ENCODE measurements around the gene STT3B. TPM values are rescaled to one million over a fixed set of nuclear protein-coding genes. Genes with fewer than 3 reads are reported as not detected.

The STT3B gene
- total RNA-seq, 2 experiments from 2014 or later, result 111 to 113 TPM

DNA sequence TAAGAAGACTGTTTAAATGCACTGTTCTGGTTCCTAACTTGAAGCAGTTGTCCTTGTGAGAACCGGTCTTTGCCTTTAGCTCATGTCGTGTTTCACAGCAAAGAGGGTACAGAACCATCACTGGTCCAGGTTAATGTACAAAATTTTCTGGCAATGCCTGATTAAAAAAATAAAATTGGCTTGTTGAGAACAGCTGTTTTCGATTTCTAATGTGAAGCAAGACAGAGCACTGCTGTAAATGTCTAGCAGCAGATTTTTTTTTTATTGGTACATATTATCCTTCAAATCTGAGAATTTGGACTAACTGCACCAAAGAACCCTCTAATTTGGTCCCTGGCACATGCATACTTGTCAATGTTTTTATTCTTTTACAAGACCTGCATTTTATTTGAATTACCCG lies 103.3 kb downstream of the STT3B start:
- DNase-seq (no peak), ATAC-seq (ENCODE audit: poor library complexity) (no peak)
- peaks cover 31% of the 10 kb centered on the region for H3K36me3 ChIP-seq (ENCODE audit: insufficient read depth, low read length)
- Mint-ChIP-seq H3K27me3 (no peaks in the 10 kb centered on the region), H3K27ac (peak overlapping the region; percentile 55), H3K36me3 (ENCODE audit: low read depth) (peaks cover 63% of the 10 kb centered on the region), H3K4me1 (ENCODE audit: low read depth) (peaks cover 56% of the 10 kb centered on the region), H3K4me3 (no peak overlapping the region), H3K9me3 (no peaks in the 10 kb centered on the region)
- no peaks in the 10 kb centered on the region for H3K27me3 ChIP-seq (ENCODE audit: control insufficient read depth in 1 of 2, insufficient read depth in 2 of 2, low read length in 2 of 2)
- no peak overlapping the region for H3K4me3 ChIP-seq (ENCODE audit: low read length)
- ChIA-PET CTCF (no interaction called here), POLR2A (interaction anchor here (0.6 to 4.5 kb wide), 4 partner anchors 11 to 409 kb away, joined by 3 to 23 read pairs (median 4); partner anchors contain the start of gene STT3B)
- H3K4me1 ChIP-seq (ENCODE audit: insufficient read depth, low read length), result peaks cover 3% of the 10 kb centered on the region
- no peaks in the 10 kb centered on the region for H3K9me3 ChIP-seq (ENCODE audit: control insufficient read depth in 1 of 2, insufficient read depth in 1 of 2, low read length in 2 of 2)
- peak overlapping the region; percentile 5 to 18 for H3K27ac ChIP-seq (ENCODE audit: low read depth in 1 of 2, low read length in 2 of 2)
- intact Hi-C loops (cut with DNase I, micrococcal nuclease), result no loop called here
- TF ChIP-seq, protein P1, sequence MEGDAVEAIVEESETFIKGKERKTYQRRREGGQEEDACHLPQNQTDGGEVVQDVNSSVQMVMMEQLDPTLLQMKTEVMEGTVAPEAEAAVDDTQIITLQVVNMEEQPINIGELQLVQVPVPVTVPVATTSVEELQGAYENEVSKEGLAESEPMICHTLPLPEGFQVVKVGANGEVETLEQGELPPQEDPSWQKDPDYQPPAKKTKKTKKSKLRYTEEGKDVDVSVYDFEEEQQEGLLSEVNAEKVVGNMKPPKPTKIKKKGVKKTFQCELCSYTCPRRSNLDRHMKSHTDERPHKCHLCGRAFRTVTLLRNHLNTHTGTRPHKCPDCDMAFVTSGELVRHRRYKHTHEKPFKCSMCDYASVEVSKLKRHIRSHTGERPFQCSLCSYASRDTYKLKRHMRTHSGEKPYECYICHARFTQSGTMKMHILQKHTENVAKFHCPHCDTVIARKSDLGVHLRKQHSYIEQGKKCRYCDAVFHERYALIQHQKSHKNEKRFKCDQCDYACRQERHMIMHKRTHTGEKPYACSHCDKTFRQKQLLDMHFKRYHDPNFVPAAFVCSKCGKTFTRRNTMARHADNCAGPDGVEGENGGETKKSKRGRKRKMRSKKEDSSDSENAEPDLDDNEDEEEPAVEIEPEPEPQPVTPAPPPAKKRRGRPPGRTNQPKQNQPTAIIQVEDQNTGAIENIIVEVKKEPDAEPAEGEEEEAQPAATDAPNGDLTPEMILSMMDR (IDR thresholded peaks at IDR 0.05), result no peak

DNA sequence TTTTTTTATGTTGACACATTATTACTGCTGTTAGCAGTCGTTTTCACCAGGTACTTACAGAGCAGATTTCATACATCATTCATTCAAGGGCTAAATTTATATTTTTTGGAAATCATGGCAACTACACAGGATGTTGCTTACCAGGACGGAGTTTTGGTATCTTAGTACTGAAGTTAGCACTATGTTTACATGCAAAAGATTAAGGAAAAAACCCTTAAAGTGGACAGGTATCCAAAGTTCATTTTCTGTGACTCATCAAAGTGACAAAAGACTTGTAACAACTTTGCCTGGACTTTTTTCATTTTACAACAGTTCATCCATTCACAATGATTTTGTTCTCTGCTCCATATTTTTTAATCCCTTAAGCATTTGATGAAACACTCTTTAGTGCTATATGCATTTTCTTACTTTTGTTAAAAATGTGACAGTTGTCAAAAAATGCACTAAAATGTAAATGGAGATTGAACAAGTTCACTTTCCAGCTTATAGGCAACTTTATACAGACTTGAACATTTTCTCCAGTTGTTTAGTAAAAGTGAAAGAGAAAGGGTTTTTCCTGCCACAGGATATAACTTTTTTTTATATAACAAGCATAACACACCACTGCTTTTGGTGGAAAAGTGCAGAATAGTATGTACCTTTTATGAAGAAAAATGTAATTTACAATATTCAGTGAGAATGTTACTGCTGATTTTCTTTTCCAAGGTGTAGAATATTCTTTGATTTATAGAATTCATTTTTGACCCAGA lies 104.1 kb downstream of the STT3B start:
- Histone ChIP-seq H3K4me1 (ENCODE audit: insufficient read depth, low read length) (peaks cover 3% of the 10 kb centered on the region), H3K27me3 (ENCODE audit: control insufficient read depth in 1 of 2, insufficient read depth in 2 of 2, low read length in 2 of 2) (no peaks in the 10 kb centered on the region), H3K9me3 (ENCODE audit: control insufficient read depth in 1 of 2, insufficient read depth in 1 of 2, low read length in 2 of 2) (no peaks in the 10 kb centered on the region), H3K36me3 (ENCODE audit: insufficient read depth, low read length) (peaks cover 23% of the 10 kb centered on the region), H3K4me3 (ENCODE audit: low read length) (no peak overlapping the region), H3K27ac (ENCODE audit: low read depth in 1 of 2, low read length in 2 of 2) (peak overlapping the region; percentile 7 to 14)
- intact Hi-C loops (cut with DNase I, micrococcal nuclease), result no loop called here
- H3K27ac Mint-ChIP-seq, result peak overlapping the region; percentile 55
- ATAC-seq (ENCODE audit: poor library complexity) (peak; percentile 49), DNase-seq (peak in 3 of 14 experiments; percentile 14 to 65 (median 27))
- ChIA-PET POLR2A (interaction anchor here (0.6 to 4.5 kb wide), 4 partner anchors 101 to 615 kb away, joined by 3 to 23 read pairs (median 3); partner anchors contain the start of gene STT3B), CTCF (no interaction called here)
- H3K4me1 Mint-ChIP-seq (ENCODE audit: low read depth), result peaks cover 56% of the 10 kb centered on the region
- no peaks in the 10 kb centered on the region for H3K9me3 Mint-ChIP-seq
- peak overlapping the region; percentile 53 for H3K4me3 Mint-ChIP-seq
- H3K27me3 Mint-ChIP-seq, result no peaks in the 10 kb centered on the region
- H3K36me3 Mint-ChIP-seq (ENCODE audit: low read depth), result peaks cover 59% of the 10 kb centered on the region
- TF ChIP-seq, protein P1 (IDR thresholded peaks at IDR 0.05), result no peak

DNA sequence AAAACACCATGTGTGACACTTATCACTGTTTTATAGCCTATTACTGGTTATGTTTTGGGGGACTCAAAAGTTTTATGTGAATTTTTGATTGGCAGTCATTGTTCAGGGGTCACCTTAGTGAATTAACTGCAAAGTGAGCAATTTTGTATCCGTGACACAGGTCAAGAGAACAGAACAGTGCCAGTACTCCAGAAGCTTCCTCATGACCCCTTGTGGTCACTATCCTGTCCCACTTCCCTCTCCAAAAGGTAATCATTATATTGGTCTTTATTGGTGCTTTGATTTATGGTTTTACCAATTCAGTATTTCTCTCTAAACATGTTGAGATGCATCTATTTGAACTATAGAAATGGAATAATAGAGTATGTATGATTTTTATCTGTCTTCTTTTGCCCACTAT lies 107.1 kb downstream of the STT3B start:
- Histone ChIP-seq H3K4me1 (ENCODE audit: insufficient read depth, low read length) (no peaks in the 10 kb centered on the region), H3K9me3 (ENCODE audit: control insufficient read depth in 1 of 2, insufficient read depth in 1 of 2, low read length in 2 of 2) (no peaks in the 10 kb centered on the region), H3K27ac (ENCODE audit: low read depth in 1 of 2, low read length in 2 of 2) (no peak overlapping the region), H3K4me3 (ENCODE audit: low read length) (no peak overlapping the region), H3K36me3 (ENCODE audit: insufficient read depth, low read length) (no peaks in the 10 kb centered on the region), H3K27me3 (ENCODE audit: control insufficient read depth in 1 of 2, insufficient read depth in 2 of 2, low read length in 2 of 2) (no peaks in the 10 kb centered on the region)
- peaks cover 36% of the 10 kb centered on the region for H3K4me1 Mint-ChIP-seq (ENCODE audit: low read depth)
- H3K36me3 Mint-ChIP-seq (ENCODE audit: low read depth), result peaks cover 51% of the 10 kb centered on the region
- no peaks in the 10 kb centered on the region for H3K27me3 Mint-ChIP-seq
- H3K27ac Mint-ChIP-seq, result no peak overlapping the region
- DNase-seq (no peak), ATAC-seq (ENCODE audit: poor library complexity) (no peak)
- intact Hi-C loops (cut with DNase I, micrococcal nuclease), result no loop called here
- H3K4me3 Mint-ChIP-seq, result no peak overlapping the region
- H3K9me3 Mint-ChIP-seq, result no peaks in the 10 kb centered on the region
- TF ChIP-seq, protein P1 (IDR thresholded peaks at IDR 0.05), result no peak
- CTCF ChIA-PET, result interaction anchor here (0.6 kb wide), 1 partner anchor 60 kb away, joined by 5 read pairs; no protein-coding TSS in a partner anchor
- POLR2A ChIA-PET, result interaction anchor here (4.5 kb wide), 1 partner anchor 108 kb away, joined by 23 read pairs; the partner anchor contains the start of gene STT3B

Data from CD4-positive, alpha-beta T cell (primary cell).